HG03354 (cell line): Measurements from ENCODE around the gene NUP214.

Experiments
- ATAC-seq: cut with Tn5 transposase; IDR thresholded peaks from one replicate; pipeline ENCODE4 v1.9.1; 2021; ENCODE audit warnings: mild to moderate bottlenecking; ENCODE audit not compliant: unreplicated experiment, poor library complexity, severe bottlenecking

The NUP214 gene

DNA sequence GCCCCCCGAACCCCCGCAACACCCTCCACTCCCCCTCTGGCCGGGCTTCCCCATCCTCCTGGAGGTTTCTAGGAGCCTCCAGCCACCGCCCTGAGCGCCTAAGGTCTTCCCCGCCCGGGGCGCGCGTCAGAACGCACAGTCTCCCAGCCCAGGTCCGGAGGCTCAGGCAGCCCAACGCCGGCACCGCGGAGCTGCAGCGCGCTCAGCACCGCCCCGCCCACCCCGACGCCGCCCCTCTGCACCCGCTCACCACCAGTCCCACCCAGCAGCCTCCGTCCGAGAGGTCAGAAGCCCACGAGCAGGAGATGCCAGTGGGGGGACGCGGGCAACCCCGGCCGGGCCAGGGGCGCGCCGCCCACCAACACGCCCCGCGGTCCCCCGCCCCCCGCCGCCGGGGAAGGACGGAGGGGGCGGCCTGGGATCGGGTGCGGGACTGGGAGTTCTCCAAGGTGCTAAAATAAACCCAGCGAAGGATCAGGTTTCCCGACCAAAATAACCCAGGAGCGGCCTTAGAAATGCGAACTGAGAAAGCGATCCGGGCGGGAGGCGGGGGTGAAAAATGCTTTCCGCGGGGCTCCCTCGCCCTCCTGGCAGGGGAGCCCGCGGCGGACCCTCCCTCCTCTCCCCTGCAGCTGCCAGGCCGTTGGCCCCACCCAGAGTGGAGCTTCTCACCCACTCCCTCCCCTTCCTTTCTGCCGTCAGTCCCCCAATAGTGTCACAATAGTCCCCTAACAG is 157.5 kb downstream of the NUP214 start:
- ATAC-seq, result no peak
